ENCODE results near the gene ESYT2. TPM values are rescaled to one million over a fixed set of nuclear protein-coding genes. Genes with fewer than 3 reads are reported as not detected.

ESYT2 gene
- total and polyA plus RNA-seq, 9 of the 15 experiments (the other 6 are each of a cell fraction or from before 2014, with no cell fraction given): 5.8 to 86.9 (median 64.7) TPM

- TF ChIP-seq FOXA3 (CRISPR knock-in tag; conservative IDR thresholded peaks at IDR 0.05 in 1 of 2, IDR thresholded peaks at IDR 0.05 in 1 of 2) (no peak), ZNF740 (CRISPR knock-in tag; IDR thresholded peaks at IDR 0.05) (no peak; the same call in 1 of the 2 replicates), ZNF740 (tag; IDR thresholded peaks at IDR 0.05) (0 out of 4 replicates have a peak, but pooled peaks of 1 of the 2 experiments have one; percentile 55), CC2D1A (IDR thresholded peaks at IDR 0.05) (no peak), PREB (CRISPR knock-in tag; IDR thresholded peaks at IDR 0.05) (no peak), ARID3B (CRISPR knock-in tag; IDR thresholded peaks at IDR 0.05; ENCODE audit: borderline replicate concordance) (no peak), RFX7 (CRISPR knock-in tag; IDR thresholded peaks at IDR 0.05) (no peak), EHMT2 (IDR thresholded peaks at IDR 0.05) (no peak), HBP1 (CRISPR knock-in tag; IDR thresholded peaks at IDR 0.05) (no peak), TEAD4 (IDR thresholded peaks at IDR 0.05; ENCODE audit: low read length) (peak; percentile 27; the same call in 1 of the 2 replicates), TEAD4 (CRISPR knock-in tag; IDR thresholded peaks at IDR 0.05; ENCODE audit: borderline replicate concordance) (no peak), RBM14 (IDR thresholded peaks at IDR 0.05; ENCODE audit: borderline replicate concordance, insufficient read depth, low read depth, low read length) (no peak), HDGF (IDR thresholded peaks at IDR 0.05) (no peak), EWSR1 (IDR thresholded peaks at IDR 0.05; ENCODE audit: borderline replicate concordance, low read depth, partially characterized antibody) (no peak), ZNF778 (CRISPR knock-in tag; IDR thresholded peaks at IDR 0.05) (no peak), MTA1 (IDR thresholded peaks at IDR 0.05; ENCODE audit: borderline replicate concordance) (no peak), KAT8 (IDR thresholded peaks at IDR 0.05; ENCODE audit: low read depth) (no peak), ESRRB (CRISPR knock-in tag; IDR thresholded peaks at IDR 0.05; ENCODE audit: borderline replicate concordance) (no peak), ARID3A (IDR thresholded peaks at IDR 0.05; ENCODE audit: borderline replicate concordance, low read depth, low read length) (no peak), ZBTB7A (IDR thresholded peaks at IDR 0.05; ENCODE audit: borderline replicate concordance, control insufficient read depth, low read depth, low read length) (no peak), ELF1 (tag; IDR thresholded peaks at IDR 0.05) (0 out of 2 replicates have a peak, but pooled peaks have one; percentile 33), SREBF1 (IDR thresholded peaks at IDR 0.05; ENCODE audit: borderline replicate concordance, low read depth, low read length) (no peak)
Observed at GRCh38 chr7:158865462-158865922, 36.2 kb upstream of the ESYT2 start (continued).

Data from K562 (cell line).